Keratinocyte (primary cell): Measurements from ENCODE around the gene ATP5PF.

Experiments used
- EZH2 ChIP-seq: IDR thresholded peaks from one replicate; pipeline ENCODE4 v1.6.1; 2012; ENCODE audit warnings: inconsistent platforms, mild to moderate bottlenecking, low read length, moderate library complexity
- TF ChIP-seq, protein P1 (sequence below), 3 experiments: IDR thresholded peaks in 1 of 3; conservative IDR thresholded peaks in 1 of 3; optimal IDR thresholded peaks in 1 of 3; 2 replicates in 2 of 3; 3 replicates in 1 of 3; pipeline versions ENCODE3 to v1.5.1; 2011; ENCODE audit warnings: low read length in 3 of 3, mild to moderate bottlenecking in 3 of 3, moderate library complexity in 2 of 3, control low read depth in 1 of 3, inconsistent platforms in 1 of 3; ENCODE audit not compliant: insufficient read depth in 2 of 3; ENCODE audit errors: extremely low read depth in 1 of 3

DNA sequence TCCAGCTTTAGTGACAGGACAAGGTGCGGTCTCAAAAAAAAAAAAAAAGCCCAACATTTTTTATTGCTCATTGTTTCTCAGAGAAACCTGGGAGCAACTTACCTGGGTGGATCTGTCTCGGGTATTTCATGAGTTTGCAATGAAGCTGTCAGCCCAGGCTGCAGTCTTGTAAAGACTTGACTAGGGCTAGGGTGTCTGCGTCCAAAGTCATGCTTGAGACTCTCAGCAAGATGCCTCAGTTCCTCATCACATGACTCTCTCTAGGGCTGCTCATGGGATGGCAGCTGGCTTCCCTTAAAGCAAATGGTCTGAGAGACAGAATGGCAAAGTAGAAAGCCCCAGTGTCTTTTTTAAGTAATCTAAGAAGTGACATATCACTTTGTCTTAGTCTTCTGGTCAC, 8.2 kb upstream of the ATP5PF start:
- TF ChIP-seq, protein P1, sequence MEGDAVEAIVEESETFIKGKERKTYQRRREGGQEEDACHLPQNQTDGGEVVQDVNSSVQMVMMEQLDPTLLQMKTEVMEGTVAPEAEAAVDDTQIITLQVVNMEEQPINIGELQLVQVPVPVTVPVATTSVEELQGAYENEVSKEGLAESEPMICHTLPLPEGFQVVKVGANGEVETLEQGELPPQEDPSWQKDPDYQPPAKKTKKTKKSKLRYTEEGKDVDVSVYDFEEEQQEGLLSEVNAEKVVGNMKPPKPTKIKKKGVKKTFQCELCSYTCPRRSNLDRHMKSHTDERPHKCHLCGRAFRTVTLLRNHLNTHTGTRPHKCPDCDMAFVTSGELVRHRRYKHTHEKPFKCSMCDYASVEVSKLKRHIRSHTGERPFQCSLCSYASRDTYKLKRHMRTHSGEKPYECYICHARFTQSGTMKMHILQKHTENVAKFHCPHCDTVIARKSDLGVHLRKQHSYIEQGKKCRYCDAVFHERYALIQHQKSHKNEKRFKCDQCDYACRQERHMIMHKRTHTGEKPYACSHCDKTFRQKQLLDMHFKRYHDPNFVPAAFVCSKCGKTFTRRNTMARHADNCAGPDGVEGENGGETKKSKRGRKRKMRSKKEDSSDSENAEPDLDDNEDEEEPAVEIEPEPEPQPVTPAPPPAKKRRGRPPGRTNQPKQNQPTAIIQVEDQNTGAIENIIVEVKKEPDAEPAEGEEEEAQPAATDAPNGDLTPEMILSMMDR (optimal IDR thresholded peaks at IDR 0.05 in 1 of 3, IDR thresholded peaks at IDR 0.05 in 1 of 3, conservative IDR thresholded peaks at IDR 0.05 in 1 of 3; ENCODE audit: extremely low read depth in 1 of 3, insufficient read depth in 2 of 3, low read length in 3 of 3), result no peak
- TF ChIP-seq EZH2, result no peak
